ENCODE measurements around the gene TMEM229B.

The TMEM229B gene

GRCh38 chr14:67512463-67513310, 24.2 kb upstream of the TMEM229B start:
- H3K4me2 ChIP-seq (ENCODE audit: insufficient read depth, low read length, poor library complexity, severe bottlenecking) = no peak overlapping the region
- H2BK15ac ChIP-seq (ENCODE audit: low read length) = no peak overlapping the region
- no peak overlapping the region for H2BK120ac ChIP-seq (ENCODE audit: low read depth, low read length)
- H2BK5ac ChIP-seq (ENCODE audit: low read length) = no peak overlapping the region
- no peak overlapping the region for H2BK12ac ChIP-seq (ENCODE audit: low read length)
- H4K8ac ChIP-seq (ENCODE audit: low read depth, low read length) = no peak overlapping the region
- no peak overlapping the region for H3K23ac ChIP-seq (ENCODE audit: low read depth, low read length, poor library complexity)
- H3K36me3 ChIP-seq (replicated peaks in 1 of 2; ENCODE audit: control insufficient read depth in 2 of 2, insufficient read depth in 2 of 2, low read length in 2 of 2) = no peaks in the 10 kb centered on the region
- H2AFZ ChIP-seq (ENCODE audit: low read length) = no peak overlapping the region
- DNase-seq (ENCODE audit: low spot score) = no peak
- no peak overlapping the region for H3K4me3 ChIP-seq (ENCODE audit: low read length in 2 of 2)
- H3K27ac ChIP-seq (replicated peaks; ENCODE audit: low read length) = no peak overlapping the region
- no peaks in the 10 kb centered on the region for H3K79me1 ChIP-seq (ENCODE audit: low read depth, low read length)
- peaks cover 2 to 74% (median 44%) of the 10 kb centered on the region in 3 experiments for H3K27me3 ChIP-seq (ENCODE audit: control insufficient read depth in 3 of 3, insufficient read depth in 3 of 3, low read depth in 1 of 3, low read length in 3 of 3)
- no peak overlapping the region for H3K14ac ChIP-seq (ENCODE audit: low read length)
- no peak overlapping the region for H4K91ac ChIP-seq (ENCODE audit: low read depth, low read length, poor library complexity)
- H3K18ac ChIP-seq (ENCODE audit: low read length) = no peak overlapping the region
- H3K4ac ChIP-seq (ENCODE audit: low read length) = no peak overlapping the region
- no CpG with 5 or more reads among the region's 8 CpGs for WGBS, 2 donors (ENCODE audit: extremely low coverage in 2 of 2, insufficient read length in 2 of 2, insufficient replicate concordance in 1 of 2)
- peaks cover 3 to 6% of the 10 kb centered on the region in 2 donors for H3K4me1 ChIP-seq (ENCODE audit: control insufficient read depth in 2 of 2, insufficient read depth in 1 of 2, low read depth in 1 of 2, low read length in 2 of 2)
- no peaks in the 10 kb centered on the region for H3K9me3 ChIP-seq (replicated peaks in 1 of 2; ENCODE audit: control insufficient read depth in 2 of 2, insufficient read depth in 1 of 2, low read depth in 1 of 2, low read length in 2 of 2)
- no peak overlapping the region for H2AK5ac ChIP-seq (ENCODE audit: low read depth, low read length)
- no peak overlapping the region for H3K9ac ChIP-seq (ENCODE audit: low read depth, low read length, poor library complexity)

GRCh38 chr14:67510836-67511235, 22.3 kb upstream of the TMEM229B start:
- Histone ChIP-seq H2BK12ac (ENCODE audit: low read length) (no peak overlapping the region), H3K9me3 (replicated peaks in 1 of 2; ENCODE audit: control insufficient read depth in 2 of 2, insufficient read depth in 1 of 2, low read depth in 1 of 2, low read length in 2 of 2) (no peaks in the 10 kb centered on the region), H3K27me3 (ENCODE audit: control insufficient read depth in 3 of 3, insufficient read depth in 3 of 3, low read depth in 1 of 3, low read length in 3 of 3) (peaks cover 2 to 58% (median 31%) of the 10 kb centered on the region in 3 experiments), H3K4me2 (ENCODE audit: insufficient read depth, low read length, poor library complexity, severe bottlenecking) (no peak overlapping the region), H3K4me1 (ENCODE audit: control insufficient read depth in 2 of 2, insufficient read depth in 1 of 2, low read depth in 1 of 2, low read length in 2 of 2) (peaks cover 3 to 6% of the 10 kb centered on the region in 2 donors), H2BK5ac (ENCODE audit: low read length) (no peak overlapping the region), H3K23ac (ENCODE audit: low read depth, low read length, poor library complexity) (no peak overlapping the region), H3K14ac (ENCODE audit: low read length) (no peak overlapping the region), H3K9ac (ENCODE audit: low read depth, low read length, poor library complexity) (no peak overlapping the region), H3K18ac (ENCODE audit: low read length) (no peak overlapping the region), H4K91ac (ENCODE audit: low read depth, low read length, poor library complexity) (no peak overlapping the region), H3K36me3 (replicated peaks in 1 of 2; ENCODE audit: control insufficient read depth in 2 of 2, insufficient read depth in 2 of 2, low read length in 2 of 2) (no peaks in the 10 kb centered on the region), H3K79me1 (ENCODE audit: low read depth, low read length) (no peaks in the 10 kb centered on the region), H3K4ac (ENCODE audit: low read length) (no peak overlapping the region), H3K27ac (replicated peaks; ENCODE audit: low read length) (no peak overlapping the region), H4K8ac (ENCODE audit: low read depth, low read length) (no peak overlapping the region), H2BK15ac (ENCODE audit: low read length) (no peak overlapping the region), H2BK120ac (ENCODE audit: low read depth, low read length) (no peak overlapping the region), H2AFZ (ENCODE audit: low read length) (peak overlapping the region; percentile 6), H3K4me3 (ENCODE audit: low read length in 2 of 2) (no peak overlapping the region), H2AK5ac (ENCODE audit: low read depth, low read length) (no peak overlapping the region)
- no peak for DNase-seq (ENCODE audit: low spot score)
- WGBS, 2 donors (ENCODE audit: extremely low coverage in 2 of 2, insufficient read length in 2 of 2, insufficient replicate concordance in 1 of 2) = no CpG with 5 or more reads among the region's 3 CpGs

DNA sequence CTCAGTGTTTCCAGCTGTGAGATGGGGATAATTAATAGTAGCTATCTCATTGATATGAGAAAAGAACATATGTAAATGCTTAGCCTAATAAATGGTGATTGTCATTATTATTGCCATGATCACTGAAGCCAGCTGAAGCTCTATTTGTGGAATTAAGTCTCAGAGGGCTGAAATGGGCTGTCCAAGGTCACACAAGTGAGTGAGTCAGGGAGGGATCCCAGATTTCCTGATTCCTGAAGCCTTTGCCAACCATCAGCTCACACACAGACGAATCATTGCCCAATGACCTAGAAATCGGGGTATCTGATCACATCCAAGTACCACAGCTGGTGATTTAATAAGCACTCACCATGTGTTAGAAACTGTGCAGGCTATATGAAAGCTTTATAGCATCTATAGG, 21.6 kb upstream of the TMEM229B start:
- WGBS, 2 donors (ENCODE audit: extremely low coverage in 2 of 2, insufficient read length in 2 of 2, insufficient replicate concordance in 1 of 2) = no CpG with 5 or more reads among the region's 2 CpGs
- H4K91ac ChIP-seq (ENCODE audit: low read depth, low read length, poor library complexity) = no peak overlapping the region
- H3K4me3 ChIP-seq (ENCODE audit: low read length in 2 of 2) = no peak overlapping the region
- DNase-seq (ENCODE audit: low spot score) = no peak
- no peak overlapping the region for H3K23ac ChIP-seq (ENCODE audit: low read depth, low read length, poor library complexity)
- no peak overlapping the region for H3K9ac ChIP-seq (ENCODE audit: low read depth, low read length, poor library complexity)
- H3K4me1 ChIP-seq (ENCODE audit: control insufficient read depth in 2 of 2, insufficient read depth in 1 of 2, low read depth in 1 of 2, low read length in 2 of 2) = peaks cover 1 to 6% of the 10 kb centered on the region in 2 donors
- no peak overlapping the region for H3K27ac ChIP-seq (replicated peaks; ENCODE audit: low read length)
- no peak overlapping the region for H3K4me2 ChIP-seq (ENCODE audit: insufficient read depth, low read length, poor library complexity, severe bottlenecking)
- no peak overlapping the region for H2AK5ac ChIP-seq (ENCODE audit: low read depth, low read length)
- H3K9me3 ChIP-seq (replicated peaks in 1 of 2; ENCODE audit: control insufficient read depth in 2 of 2, insufficient read depth in 1 of 2, low read depth in 1 of 2, low read length in 2 of 2) = no peaks in the 10 kb centered on the region
- no peak overlapping the region for H3K4ac ChIP-seq (ENCODE audit: low read length)
- no peaks in the 10 kb centered on the region for H3K36me3 ChIP-seq (replicated peaks in 1 of 2; ENCODE audit: control insufficient read depth in 2 of 2, insufficient read depth in 2 of 2, low read length in 2 of 2)
- H2BK12ac ChIP-seq (ENCODE audit: low read length) = no peak overlapping the region
- no peaks in the 10 kb centered on the region for H3K79me1 ChIP-seq (ENCODE audit: low read depth, low read length)
- H2BK5ac ChIP-seq (ENCODE audit: low read length) = no peak overlapping the region
- H3K14ac ChIP-seq (ENCODE audit: low read length) = no peak overlapping the region
- H2BK15ac ChIP-seq (ENCODE audit: low read length) = no peak overlapping the region
- H3K18ac ChIP-seq (ENCODE audit: low read length) = no peak overlapping the region
- no peak overlapping the region for H2AFZ ChIP-seq (ENCODE audit: low read length)
- peaks cover 2 to 51% (median 25%) of the 10 kb centered on the region in 3 experiments for H3K27me3 ChIP-seq (ENCODE audit: control insufficient read depth in 3 of 3, insufficient read depth in 3 of 3, low read depth in 1 of 3, low read length in 3 of 3)
- H4K8ac ChIP-seq (ENCODE audit: low read depth, low read length) = no peak overlapping the region
- H2BK120ac ChIP-seq (ENCODE audit: low read depth, low read length) = no peak overlapping the region

- no peak overlapping the region for H3K4ac ChIP-seq (ENCODE audit: low read length)
- no peak overlapping the region for H2BK15ac ChIP-seq (ENCODE audit: low read length)
- H3K4me1 ChIP-seq (ENCODE audit: control insufficient read depth in 2 of 2, insufficient read depth in 1 of 2, low read depth in 1 of 2, low read length in 2 of 2) = peaks cover 0 to 6% of the 10 kb centered on the region in 2 donors
- H3K27me3 ChIP-seq (ENCODE audit: control insufficient read depth in 3 of 3, insufficient read depth in 3 of 3, low read depth in 1 of 3, low read length in 3 of 3) = peaks cover 0 to 39% (median 13%) of the 10 kb centered on the region in 3 experiments
- H3K9me3 ChIP-seq (replicated peaks in 1 of 2; ENCODE audit: control insufficient read depth in 2 of 2, insufficient read depth in 1 of 2, low read depth in 1 of 2, low read length in 2 of 2) = no peaks in the 10 kb centered on the region
- H2AK5ac ChIP-seq (ENCODE audit: low read depth, low read length) = no peak overlapping the region
- H2BK120ac ChIP-seq (ENCODE audit: low read depth, low read length) = no peak overlapping the region
- H4K8ac ChIP-seq (ENCODE audit: low read depth, low read length) = no peak overlapping the region
- no peaks in the 10 kb centered on the region for H3K79me1 ChIP-seq (ENCODE audit: low read depth, low read length)
- H3K23ac ChIP-seq (ENCODE audit: low read depth, low read length, poor library complexity) = no peak overlapping the region
- H2BK5ac ChIP-seq (ENCODE audit: low read length) = no peak overlapping the region
- H3K18ac ChIP-seq (ENCODE audit: low read length) = no peak overlapping the region
- no peak overlapping the region for H3K4me3 ChIP-seq (ENCODE audit: low read length in 2 of 2)
- no peak overlapping the region for H3K9ac ChIP-seq (ENCODE audit: low read depth, low read length, poor library complexity)
- H4K91ac ChIP-seq (ENCODE audit: low read depth, low read length, poor library complexity) = no peak overlapping the region
- no peak overlapping the region for H2AFZ ChIP-seq (ENCODE audit: low read length)
- WGBS, 2 donors (ENCODE audit: extremely low coverage in 2 of 2, insufficient read length in 2 of 2, insufficient replicate concordance in 1 of 2) = no CpG with 5 or more reads among the region's 3 CpGs
- H3K36me3 ChIP-seq (replicated peaks in 1 of 2; ENCODE audit: control insufficient read depth in 2 of 2, insufficient read depth in 2 of 2, low read length in 2 of 2) = no peaks in the 10 kb centered on the region
- H3K27ac ChIP-seq (replicated peaks; ENCODE audit: low read length) = no peak overlapping the region
- H3K4me2 ChIP-seq (ENCODE audit: insufficient read depth, low read length, poor library complexity, severe bottlenecking) = no peak overlapping the region
- H2BK12ac ChIP-seq (ENCODE audit: low read length) = no peak overlapping the region
- no peak for DNase-seq (ENCODE audit: low spot score)
- H3K14ac ChIP-seq (ENCODE audit: low read length) = no peak overlapping the region
Observed at GRCh38 chr14:67508956-67509355, 20.4 kb upstream of the TMEM229B start.
